ENCODE results near the gene IL4R. TPM values are rescaled to one million over a fixed set of nuclear protein-coding genes. Genes with fewer than 3 reads are reported as not detected.

Gene IL4R
- total and polyA plus RNA-seq, 10 of the 15 experiments (the other 5 are each of a cell fraction or from before 2014, with no cell fraction given) = 2.6 to 70.4 (median 36.6) TPM

DNA sequence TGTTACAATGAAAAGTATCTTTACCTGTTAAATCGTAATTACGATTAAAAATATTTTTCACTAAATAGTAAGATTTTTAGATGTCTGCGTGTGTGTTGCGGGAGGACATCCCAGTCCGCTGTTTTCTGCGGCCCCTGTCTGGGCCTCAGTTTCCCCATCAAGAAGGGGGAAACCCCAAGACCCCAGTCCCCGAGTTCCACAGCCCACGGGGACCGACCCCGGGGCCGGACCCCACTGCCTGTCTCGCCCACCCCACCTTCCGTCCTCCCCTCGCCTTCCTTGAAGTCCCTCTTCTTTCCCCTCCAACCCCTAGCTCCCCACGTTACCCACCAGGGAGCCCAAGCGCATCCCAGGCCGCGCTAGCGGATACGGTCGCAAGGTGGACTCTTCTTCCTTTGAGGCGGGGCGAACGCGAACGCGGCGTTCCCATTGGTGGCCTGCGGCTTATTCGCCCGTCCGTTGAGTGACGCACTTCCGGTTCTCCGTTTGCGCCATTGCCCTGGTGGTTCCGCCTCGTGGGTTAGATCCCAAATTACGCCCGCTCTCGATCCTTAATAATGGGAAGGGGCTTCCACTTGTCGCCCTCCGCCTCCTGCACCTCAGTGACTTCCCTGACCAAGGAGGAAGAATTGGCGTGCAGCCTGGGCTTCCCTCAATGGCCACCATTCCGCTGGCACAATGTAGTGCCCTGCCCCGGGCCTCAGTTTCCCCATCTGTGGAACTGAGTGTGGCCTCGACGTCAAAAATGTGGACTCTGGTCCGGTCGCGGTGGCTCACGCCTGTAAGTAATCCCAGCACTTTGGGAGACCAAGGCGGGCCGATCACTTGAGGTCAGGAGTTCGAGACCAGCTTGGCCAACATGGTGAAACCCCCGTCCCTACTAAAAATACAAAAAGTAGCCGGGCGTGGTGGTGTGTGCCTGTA is 45.1 kb upstream of the IL4R start, which contains the start of gene NSMCE1:
TSS of gene NSMCE1 (minus strand) at position 397 of the 924 bp plus-strand sequence. CDS start 11,202 bp downstream, outside the sequence.
- DNase-seq (ENCODE audit: low read depth, low spot score) = peak; percentile 84
- TF ChIP-seq CBX3 (IDR thresholded peaks at IDR 0.05; ENCODE audit: borderline replicate concordance, low read depth) (no peak), IRF5 (IDR thresholded peaks at IDR 0.05; ENCODE audit: borderline replicate concordance) (no peak), JUND (IDR thresholded peaks at IDR 0.05; ENCODE audit: low read depth, low read length) (no peak), CHD2 (IDR thresholded peaks at IDR 0.05; ENCODE audit: borderline replicate concordance, low read depth, low read length) (peak; percentile 85; the same call in 1 of the 2 replicates), USF2 (IDR thresholded peaks at IDR 0.05; ENCODE audit: borderline replicate concordance, low read depth, low read length) (no peak), MTA3 (IDR thresholded peaks at IDR 0.05; ENCODE audit: borderline replicate concordance, low read length) (no peak), SUPT20H (IDR thresholded peaks at IDR 0.05; ENCODE audit: borderline replicate concordance, control insufficient read depth, low read depth, low read length) (no peak), RAD51 (IDR thresholded peaks at IDR 0.05) (no peak; the same call in 1 of the 2 replicates), PAX5 (IDR thresholded peaks at IDR 0.05; ENCODE audit: borderline replicate concordance, low read depth, low read length) (peak; percentile 96), ZNF687 (IDR thresholded peaks at IDR 0.05) (peak; percentile 62), JUNB (IDR thresholded peaks at IDR 0.05) (no peak), BRCA1 (IDR thresholded peaks at IDR 0.05; ENCODE audit: low read depth, low read length) (no peak)
- TF ChIP-seq, protein P1, sequence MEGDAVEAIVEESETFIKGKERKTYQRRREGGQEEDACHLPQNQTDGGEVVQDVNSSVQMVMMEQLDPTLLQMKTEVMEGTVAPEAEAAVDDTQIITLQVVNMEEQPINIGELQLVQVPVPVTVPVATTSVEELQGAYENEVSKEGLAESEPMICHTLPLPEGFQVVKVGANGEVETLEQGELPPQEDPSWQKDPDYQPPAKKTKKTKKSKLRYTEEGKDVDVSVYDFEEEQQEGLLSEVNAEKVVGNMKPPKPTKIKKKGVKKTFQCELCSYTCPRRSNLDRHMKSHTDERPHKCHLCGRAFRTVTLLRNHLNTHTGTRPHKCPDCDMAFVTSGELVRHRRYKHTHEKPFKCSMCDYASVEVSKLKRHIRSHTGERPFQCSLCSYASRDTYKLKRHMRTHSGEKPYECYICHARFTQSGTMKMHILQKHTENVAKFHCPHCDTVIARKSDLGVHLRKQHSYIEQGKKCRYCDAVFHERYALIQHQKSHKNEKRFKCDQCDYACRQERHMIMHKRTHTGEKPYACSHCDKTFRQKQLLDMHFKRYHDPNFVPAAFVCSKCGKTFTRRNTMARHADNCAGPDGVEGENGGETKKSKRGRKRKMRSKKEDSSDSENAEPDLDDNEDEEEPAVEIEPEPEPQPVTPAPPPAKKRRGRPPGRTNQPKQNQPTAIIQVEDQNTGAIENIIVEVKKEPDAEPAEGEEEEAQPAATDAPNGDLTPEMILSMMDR (IDR thresholded peaks at IDR 0.05 in 2 of 3, conservative IDR thresholded peaks at IDR 0.05 in 1 of 3; ENCODE audit: control insufficient read depth in 2 of 3, extremely low read depth in 1 of 3, insufficient read depth in 1 of 3, low read depth in 3 of 3, low read length in 3 of 3) = peak; percentile 12 to 42 (median 13); a peak in 2 of 6 replicates

More for the DNA sequence above, 45.1 kb upstream of the IL4R start, which contains the start of gene NSMCE1:
- Histone ChIP-seq H3K4me2 (ENCODE audit: control insufficient read depth, insufficient read depth) (peak within 1 kb of the TSS; percentile 84), H3K9ac (ENCODE audit: control insufficient read depth, insufficient read depth, low read length) (peak within 1 kb of the TSS; percentile 76), H3K27me3 (replicated peaks in 1 of 2; ENCODE audit: control insufficient read depth in 2 of 2, insufficient read depth in 2 of 2, low read length in 1 of 2) (no peaks in the 10 kb centered on the region), H3K36me3 (ENCODE audit: control insufficient read depth in 2 of 2, insufficient read depth in 2 of 2, low read length in 1 of 2) (peaks cover 0 to 3% of the 10 kb centered on the region in 2 experiments; a peak in 1 of 4 replicates), H3K27ac (ENCODE audit: control insufficient read depth, insufficient read depth) (peak within 1 kb of the TSS; percentile 79), H2AFZ (ENCODE audit: control insufficient read depth, low read depth, low read length) (peak within 1 kb of the TSS; percentile 83), H3K4me1 (ENCODE audit: control insufficient read depth, insufficient read depth, low read length) (peaks cover 4% of the 10 kb centered on the region), H4K20me1 (ENCODE audit: control insufficient read depth, insufficient read depth) (no peaks in the 10 kb centered on the region), H3K9me3 (replicated peaks; ENCODE audit: control insufficient read depth, insufficient read depth, low read length) (no peaks in the 10 kb centered on the region), H3K79me2 (ENCODE audit: control insufficient read depth, insufficient read depth, low read length) (peaks cover 7% of the 10 kb centered on the region), H3K4me3 (peak within 1 kb of the TSS; percentile 81)
- FAIRE-seq (peak; percentile 73), ATAC-seq (peak; percentile 95)
- CTCF ChIA-PET = interaction anchor here (1.1 to 10.7 kb wide), 7 partner anchors 8 to 99 kb away, joined by 3 to 121 read pairs (median 4); no protein-coding TSS in a partner anchor
- intact Hi-C loops (cut with micrococcal nuclease; ENCODE audit: unreplicated experiment) (loop anchor here (5.0 kb wide), 1 partner anchor 49 kb away; no protein-coding TSS in a partner anchor), in situ Hi-C loops (cut with MboI) (no loop called here)
- TSS peak; percentile 98 for BruUV-seq (replicated peaks)
- POLR2A ChIA-PET = interaction anchor here (1.0 to 2.4 kb wide), 8 partner anchors 8 to 136 kb away, joined by 3 to 14 read pairs (median 6); partner anchors contain the start of gene KDM8
- 4% methylated on average over 57 of the region's 58 CpGs for WGBS (ENCODE audit: insufficient coverage, insufficient replicate concordance, low lambda C conversion rate, missing lambda C conversion rate)
- RAD21 ChIA-PET (ENCODE audit: unreplicated experiment) = interaction anchor here (0.6 to 8.9 kb wide), 10 partner anchors 9 to 136 kb away, joined by 3 to 105 read pairs (median 3); partner anchors contain the start of gene KDM8
- SMC1A ChIA-PET (ENCODE audit: uncharacterized antibody, unreplicated experiment) = interaction anchor here (0.6 to 12.4 kb wide), 5 partner anchors 11 to 188 kb away, joined by 3 to 178 read pairs (median 22); no protein-coding TSS in a partner anchor
